CD4-positive, alpha-beta T cell treated with Interleukin-15 for 1 hour (primary cell): ENCODE measurements around the gene TXNDC2.

ENCODE experiments used
- DNase-seq: peaks from one replicate; pipeline ENCODE4 v3.0.0-alpha.2; 2020

TXNDC2 gene

GRCh38 chr18:9861157-9861556, 24.6 kb upstream of the TXNDC2 start:
- DNase-seq = no peak

- no peak for DNase-seq
Observed at GRCh38 chr18:9861933-9862332, 23.8 kb upstream of the TXNDC2 start.

- DNase-seq = no peak
Observed at GRCh38 chr18:9862686-9863085, 23.1 kb upstream of the TXNDC2 start.

- no peak for DNase-seq
Observed at GRCh38 chr18:9863282-9863681, 22.5 kb upstream of the TXNDC2 start.

GRCh38 chr18:9865764-9866490, 19.8 kb upstream of the TXNDC2 start:
- DNase-seq = no peak

GRCh38 chr18:9866627-9867026, 19.1 kb upstream of the TXNDC2 start:
- DNase-seq = no peak

- no peak for DNase-seq
Observed at GRCh38 chr18:9867071-9867594, 18.6 kb upstream of the TXNDC2 start.

- no peak for DNase-seq
Observed at GRCh38 chr18:9868857-9869714, 16.7 kb upstream of the TXNDC2 start.

- no peak for DNase-seq
Observed at GRCh38 chr18:9869715-9870430, 15.9 kb upstream of the TXNDC2 start.

GRCh38 chr18:9870431-9871008, 15.3 kb upstream of the TXNDC2 start:
- DNase-seq = no peak

- no peak for DNase-seq
Observed at GRCh38 chr18:9871244-9871746, 14.5 kb upstream of the TXNDC2 start.

- DNase-seq = no peak
Observed at GRCh38 chr18:9872823-9873222, 12.9 kb upstream of the TXNDC2 start.

- no peak for DNase-seq
Observed at GRCh38 chr18:9874728-9875127, 11.0 kb upstream of the TXNDC2 start.

- no peak for DNase-seq
Observed at GRCh38 chr18:9876212-9876866, 9.4 kb upstream of the TXNDC2 start.

GRCh38 chr18:9876867-9877654, 8.7 kb upstream of the TXNDC2 start:
- DNase-seq = no peak

GRCh38 chr18:9877655-9878014, 8.1 kb upstream of the TXNDC2 start:
- no peak for DNase-seq

- no peak for DNase-seq
Observed at GRCh38 chr18:9878095-9878494, 7.7 kb upstream of the TXNDC2 start.

- no peak for DNase-seq
Observed at GRCh38 chr18:9878783-9879242, 7.0 kb upstream of the TXNDC2 start.

GRCh38 chr18:9884090-9884489, 1.7 kb upstream of the TXNDC2 start:
- DNase-seq = no peak

GRCh38 chr18:9884532-9885140, 1.1 kb upstream of the TXNDC2 start:
- DNase-seq = no peak

GRCh38 chr18:9886005-9886348, 204 bp downstream of the TXNDC2 start:
- no peak for DNase-seq
